GM23248 (cell line): Measurements from ENCODE around the gene KIFC3.
"Not testable (repeated sequence)": the region's sequence is repeated elsewhere in the genome, so short reads cannot be mapped to it uniquely, and the experiment has no call there.

Experiments used
- EZH2 ChIP-seq: fragments of 200-600 bp; sonication (generic); IDR thresholded peaks from 2 replicates; pipeline ENCODE4 v1.6.1; 2018; ENCODE audit warnings: antibody characterized with exemption, mild to moderate bottlenecking; ENCODE audit not compliant: insufficient read depth, poor library complexity, severe bottlenecking
- EZH2phosphoT487 ChIP-seq: fragments of 200-600 bp; sonication (generic); IDR thresholded peaks from 2 replicates; pipeline ENCODE4 v1.6.1; 2018; ENCODE audit warnings: antibody characterized with exemption, moderate library complexity, mild to moderate bottlenecking, low read depth; ENCODE audit not compliant: insufficient read depth

- TF ChIP-seq EZH2, EZH2phosphoT487: not testable (repeated sequence)
These were observed 22.5 kb downstream of the KIFC3 start for GRCh38 chr16:57779836-57780235.
